Activated T-cell treated with anti-CD3 and anti-CD28 coated beads for 48 hours (primary cell): Measurements from ENCODE around the gene VSTM2L.

Source experiments
- DNase-seq: peaks from one replicate; pipeline ENCODE4 v3.0.0-alpha.2; 2020; ENCODE audit warnings: low read depth

Gene VSTM2L

DNA sequence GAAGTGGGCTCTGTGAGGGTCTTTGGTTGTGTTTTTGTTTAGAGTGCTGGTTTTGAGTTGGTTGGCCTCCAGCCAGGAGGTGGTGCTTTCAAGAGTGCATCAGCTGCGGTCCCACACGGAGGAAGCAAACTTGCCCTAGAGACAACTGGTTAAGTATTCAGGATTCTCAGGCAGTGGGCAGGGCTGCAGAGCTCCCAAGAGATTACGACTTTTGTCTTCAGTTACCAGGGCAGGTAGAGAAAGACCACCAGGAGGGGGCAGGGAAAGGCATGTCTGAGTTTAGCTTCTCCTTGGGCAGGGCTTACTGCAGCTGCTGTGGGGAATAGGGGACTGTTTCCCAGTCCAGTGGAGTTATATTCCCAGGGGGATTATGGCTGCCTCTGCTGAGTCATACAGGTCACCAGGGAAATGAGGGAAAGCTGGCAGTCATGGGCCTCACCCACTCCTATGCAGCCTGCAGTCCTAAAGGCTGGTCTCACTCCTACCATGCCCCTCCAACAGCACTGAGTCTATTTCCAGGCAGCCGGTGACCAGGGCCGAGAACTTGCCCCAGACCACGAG is 66.0 kb downstream of the VSTM2L start:
- no peak for DNase-seq

GRCh38 chr20:37969949-37970855 is 67.3 kb downstream of the VSTM2L start:
- DNase-seq: no peak

DNA sequence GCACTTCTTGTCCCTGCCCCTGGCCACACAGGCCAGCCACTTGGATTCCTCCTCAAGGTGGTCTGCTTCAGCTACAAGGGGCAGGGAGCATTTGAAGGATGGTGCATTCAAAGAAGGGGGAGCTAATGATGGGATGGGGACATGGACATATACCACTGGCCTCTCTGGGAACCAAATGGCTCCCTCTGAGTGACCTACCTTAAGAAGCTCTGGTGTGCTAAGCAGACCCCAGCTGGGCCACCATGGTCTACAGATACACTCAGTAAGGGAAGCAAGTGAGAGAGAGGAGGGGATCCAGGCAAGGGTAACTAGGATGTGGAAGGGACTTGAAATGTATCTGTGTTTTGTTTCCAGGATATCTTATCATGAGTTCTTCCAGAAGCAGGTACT is 67.9 kb downstream of the VSTM2L start:
- DNase-seq: no peak

DNA sequence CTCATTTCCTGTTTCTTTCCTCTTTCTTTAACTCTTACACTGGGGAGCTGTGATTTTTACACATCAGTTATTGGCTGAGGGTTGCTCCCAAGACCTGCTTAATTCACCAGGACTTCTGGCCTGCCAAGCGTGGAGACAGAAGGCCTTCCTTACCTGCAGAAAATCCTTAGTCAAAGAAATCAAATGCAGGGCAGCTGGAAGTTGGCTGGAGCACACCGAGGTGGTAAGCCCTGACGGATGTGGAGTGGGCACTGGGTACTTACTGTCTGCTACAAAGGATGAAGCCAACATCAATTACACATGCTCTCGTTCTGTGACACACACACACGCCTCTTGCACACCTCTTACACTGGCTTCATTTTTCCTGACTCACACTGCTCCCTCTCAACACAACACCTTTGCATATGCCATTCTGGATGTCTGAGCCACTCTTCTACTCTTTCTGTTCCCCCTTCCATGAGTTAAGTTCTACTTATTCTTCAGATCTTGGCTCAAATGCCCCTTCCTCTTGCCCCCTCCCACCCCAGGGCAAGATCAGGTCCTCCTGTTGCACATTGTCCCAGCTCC is 68.7 kb downstream of the VSTM2L start:
- DNase-seq: no peak

DNA sequence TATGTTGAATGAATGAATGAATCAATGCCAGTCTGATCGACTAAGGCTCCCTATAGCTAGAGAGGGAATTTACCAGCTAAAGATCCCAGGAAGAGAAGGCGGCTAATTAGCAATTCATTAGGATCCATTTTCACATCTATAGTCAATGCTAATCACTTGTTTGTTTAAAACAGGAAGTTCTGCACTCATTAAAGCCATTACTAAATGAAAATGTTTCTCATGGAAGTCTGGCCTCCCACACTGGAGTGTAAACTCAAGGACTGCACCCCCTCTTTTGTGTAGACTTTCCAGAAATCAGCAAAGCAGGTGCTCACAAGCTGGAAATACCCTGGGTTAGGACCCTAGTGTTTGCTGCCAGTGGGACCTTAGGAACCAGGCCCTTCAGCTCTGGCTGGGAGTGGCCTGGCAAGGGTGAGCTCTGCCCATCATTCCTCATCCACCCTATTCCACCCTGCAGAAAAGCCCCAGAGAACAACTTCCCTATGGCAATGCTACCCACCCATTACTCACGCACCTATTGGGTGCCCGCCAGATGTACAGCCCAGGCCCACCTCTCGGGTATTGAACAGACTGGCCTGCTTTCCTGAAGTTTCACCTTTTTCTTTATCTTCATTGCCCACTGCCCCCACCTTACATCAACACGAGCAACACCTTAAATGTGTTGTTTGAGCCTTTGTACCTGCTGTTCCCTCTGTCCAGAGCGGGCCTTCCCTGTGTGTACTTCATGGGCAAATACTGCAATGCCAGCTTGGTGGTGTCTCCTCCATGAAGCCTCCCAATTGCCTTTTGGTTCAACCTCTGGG is 69.5 kb downstream of the VSTM2L start:
- no peak for DNase-seq

DNA sequence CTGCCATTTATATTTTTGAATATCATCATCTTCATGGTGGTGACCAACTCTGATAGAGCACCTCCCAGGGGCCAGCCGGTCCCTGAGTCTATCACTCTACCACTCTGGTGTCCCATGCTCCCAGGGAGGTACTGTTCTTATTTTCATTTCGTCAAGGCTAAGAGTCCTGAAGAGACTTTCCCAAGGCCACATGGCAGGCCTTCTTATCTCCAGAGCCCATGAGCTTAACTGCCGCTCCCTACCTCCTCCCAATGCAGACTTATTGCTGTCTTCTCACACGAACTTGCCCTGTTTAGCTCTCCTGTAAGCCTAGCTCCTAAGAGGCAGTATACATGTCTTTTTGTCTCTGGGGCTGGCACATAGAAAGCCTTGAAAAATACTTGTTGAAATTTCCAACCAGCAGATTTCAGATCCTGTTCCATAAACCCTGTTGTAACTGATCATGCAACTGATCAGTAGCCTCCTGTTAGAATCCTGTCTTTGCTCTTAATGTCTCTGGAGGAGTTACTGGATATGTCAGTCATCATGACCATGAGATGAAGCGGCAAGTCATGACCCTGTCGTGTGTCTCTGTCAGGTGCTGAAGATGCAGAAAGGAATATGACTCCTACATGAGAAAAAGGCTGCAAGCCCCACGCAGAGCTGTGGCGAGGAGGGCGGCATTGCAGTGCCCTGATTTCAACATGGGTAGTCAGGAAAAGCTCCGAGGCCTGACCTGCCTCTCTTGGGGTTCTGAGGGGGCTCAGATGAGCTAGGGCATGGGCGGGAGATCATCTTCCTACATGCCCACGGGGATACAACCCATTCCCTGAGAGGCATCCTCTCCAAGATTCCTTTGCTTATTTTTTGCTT is 70.4 kb downstream of the VSTM2L start:
- no peak for DNase-seq

- no peak for DNase-seq
These were observed 74.0 kb downstream of the VSTM2L start for GRCh38 chr20:37976887-37977286.

DNA sequence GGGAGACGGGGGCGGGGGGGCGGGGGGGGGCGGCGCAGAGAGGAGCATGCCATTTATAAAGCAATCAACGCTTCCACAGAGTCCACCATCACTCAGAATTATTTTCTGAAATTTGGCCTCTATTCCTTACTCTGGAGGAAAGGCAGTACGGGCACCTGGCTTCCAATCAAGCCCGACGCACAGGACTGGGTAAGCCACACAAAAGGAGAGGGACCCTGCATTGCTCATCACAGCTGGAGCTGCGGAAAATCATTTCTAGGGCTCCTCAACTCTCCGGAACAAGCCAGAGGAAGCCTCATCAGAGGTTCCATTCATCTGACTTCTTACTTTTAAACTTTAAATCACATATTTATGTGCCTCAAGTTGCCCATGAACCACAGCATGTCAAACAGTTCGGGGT is 74.4 kb downstream of the VSTM2L start:
- no peak for DNase-seq

- DNase-seq: no peak
These were observed 74.9 kb downstream of the VSTM2L start for GRCh38 chr20:37977786-37978185.

DNA sequence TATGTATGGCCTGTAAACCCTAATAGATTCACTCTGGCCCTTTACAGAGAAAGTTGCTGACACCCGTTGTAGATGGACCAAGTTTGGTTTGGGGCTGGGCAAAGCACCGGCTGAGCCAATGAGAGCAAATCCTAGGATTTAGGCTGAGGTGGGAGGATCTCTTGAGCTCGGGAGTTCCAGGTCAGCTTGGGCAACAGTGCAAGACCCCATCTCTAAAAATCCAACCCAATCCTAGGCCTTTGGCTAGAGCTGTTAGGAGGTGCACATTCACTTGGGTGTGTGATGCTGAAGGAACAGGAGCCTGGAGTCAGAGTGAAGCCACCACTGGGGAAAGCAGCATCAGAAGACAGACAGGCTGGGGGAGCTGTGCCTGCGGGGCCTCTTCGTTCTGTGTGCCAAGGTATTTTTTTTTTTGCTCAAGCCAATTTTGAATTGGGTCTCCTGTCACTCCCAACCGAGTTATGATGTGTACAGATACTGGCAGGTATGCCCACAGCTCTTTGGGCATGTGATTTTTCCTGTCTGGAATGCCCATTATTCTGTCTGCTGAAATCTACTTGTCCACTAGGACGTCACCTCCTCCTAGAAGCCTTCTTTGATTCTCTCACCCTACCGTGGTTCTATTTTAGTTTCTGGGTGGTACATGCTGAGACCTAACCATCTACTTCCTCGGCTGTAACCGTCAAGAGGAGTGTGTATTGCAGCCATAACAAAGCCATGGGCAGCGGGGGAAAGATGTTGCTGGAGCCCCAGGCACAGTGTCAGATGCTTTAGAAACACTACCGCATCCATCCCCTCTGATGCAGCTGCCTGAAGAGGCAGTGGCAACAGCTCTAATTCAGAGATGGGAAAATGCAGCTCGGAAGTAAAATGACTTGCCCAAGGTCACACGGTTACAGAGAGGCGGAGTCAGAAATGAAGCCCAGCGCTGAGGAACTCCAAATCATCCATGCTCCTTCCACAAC is 76.4 kb downstream of the VSTM2L start:
- no peak for DNase-seq

- DNase-seq: no peak
These were observed 77.5 kb downstream of the VSTM2L start for GRCh38 chr20:37980383-37980782.

GRCh38 chr20:37980876-37981275 is 77.9 kb downstream of the VSTM2L start:
- no peak for DNase-seq

DNA sequence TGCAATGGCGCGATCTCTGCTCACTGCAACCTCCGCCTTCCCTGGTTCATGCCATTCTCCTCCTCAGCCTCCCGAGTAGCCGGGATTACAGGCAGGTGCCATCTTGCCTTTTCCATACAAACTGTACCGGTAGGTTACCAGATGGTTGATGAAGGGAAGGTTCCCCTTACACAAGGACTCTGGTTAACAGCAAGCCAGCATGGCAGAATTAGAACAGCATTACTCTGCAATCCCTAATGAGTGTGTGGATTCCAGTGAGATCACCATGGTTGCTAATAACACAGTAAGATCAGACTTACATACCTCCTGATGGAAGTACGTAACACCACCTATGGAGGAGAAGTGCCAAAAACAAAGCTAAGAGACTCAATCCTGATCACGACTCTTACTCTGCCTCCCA is 78.6 kb downstream of the VSTM2L start:
- DNase-seq: no peak

DNA sequence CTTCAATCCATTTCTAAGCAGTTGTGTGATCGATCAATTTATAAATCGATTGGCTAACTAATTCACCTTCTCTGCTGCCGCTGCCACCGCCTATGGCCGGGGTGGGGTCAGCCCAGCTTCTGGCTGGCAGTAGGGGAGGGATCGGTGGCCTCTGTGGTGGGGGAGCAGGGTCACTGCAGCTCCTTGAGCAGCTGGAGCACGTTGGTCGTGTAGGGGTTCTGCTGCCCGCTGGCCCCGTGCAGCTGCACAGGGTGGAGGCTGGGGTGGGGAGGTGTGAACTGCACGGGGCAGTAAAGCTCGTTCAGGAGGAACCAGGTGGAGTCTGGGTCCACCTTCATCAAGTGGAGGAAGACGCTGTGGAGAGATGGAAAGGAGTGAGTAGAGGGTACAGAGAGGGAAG is 80.4 kb downstream of the VSTM2L start:
- no peak for DNase-seq

DNA sequence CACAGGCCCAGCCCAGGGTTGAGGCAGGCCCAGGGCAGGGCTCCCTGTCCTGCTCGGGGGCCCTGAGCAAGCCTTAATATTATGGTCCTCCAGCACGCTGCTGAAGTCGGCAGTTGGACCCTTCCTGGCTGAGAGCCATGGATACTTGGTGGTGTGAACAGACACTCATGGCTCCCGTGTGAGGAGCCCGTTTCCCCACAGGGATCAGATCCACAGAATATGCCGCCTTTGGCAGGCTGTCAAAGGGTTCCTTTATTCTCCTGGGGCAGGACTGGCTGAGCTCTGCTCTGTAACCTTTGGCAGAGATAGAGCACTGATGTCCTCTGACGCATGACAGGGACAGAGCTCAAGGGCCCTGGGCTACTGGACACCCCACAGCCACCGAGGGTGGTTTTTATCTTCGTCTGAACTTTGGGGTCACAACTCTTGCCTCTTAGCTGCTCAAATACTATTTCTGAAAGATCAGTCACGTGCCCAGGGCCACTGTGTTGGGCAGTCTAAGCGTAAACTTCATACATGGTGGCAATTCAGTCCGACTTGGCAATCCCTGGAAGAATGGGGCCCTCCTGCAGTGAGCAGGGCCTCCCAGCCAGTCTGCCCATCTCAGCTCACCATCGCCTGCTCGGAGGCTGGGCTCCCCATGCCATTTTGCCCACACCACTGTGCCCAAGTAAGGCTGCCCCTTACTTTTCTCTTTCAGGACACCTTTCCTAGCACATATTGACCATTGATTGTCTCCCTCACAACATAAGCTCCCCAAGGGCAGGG is 81.3 kb downstream of the VSTM2L start:
- no peak for DNase-seq

GRCh38 chr20:37986044-37986858 is 83.3 kb downstream of the VSTM2L start:
- no peak for DNase-seq

DNA sequence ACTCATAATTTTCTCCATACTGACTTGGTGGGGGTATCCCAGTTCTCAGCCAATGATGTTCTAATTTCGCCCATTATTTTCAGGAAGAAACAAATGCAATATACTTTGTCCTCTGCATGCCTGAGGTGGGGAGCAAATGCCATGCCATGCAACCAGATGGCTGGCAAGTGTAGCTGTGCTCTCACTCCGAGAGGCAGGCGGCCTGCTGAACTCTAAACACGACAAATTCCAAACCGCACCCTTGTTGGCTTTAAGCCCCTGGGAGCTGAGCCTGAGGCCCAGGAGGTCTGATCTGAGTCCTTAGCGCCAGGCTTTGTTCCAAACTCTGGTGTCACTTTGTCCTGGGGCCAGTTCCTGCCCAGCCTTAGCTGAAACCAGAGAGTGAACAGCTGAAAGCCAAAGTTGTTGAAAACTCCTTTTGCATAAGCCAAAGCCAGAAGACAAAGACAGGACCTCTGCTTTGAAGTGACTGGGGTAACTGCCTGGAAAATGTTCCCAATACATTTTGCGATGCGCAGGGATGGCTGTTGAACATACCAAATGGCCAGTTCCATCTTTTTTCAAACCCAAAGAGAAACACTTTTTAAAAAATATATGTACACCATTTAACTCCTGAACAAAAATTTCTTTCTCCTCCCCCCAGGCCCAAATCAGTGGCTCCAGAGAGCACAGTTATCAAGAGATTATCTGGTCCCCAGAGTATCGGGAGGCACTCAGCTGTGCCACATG is 84.1 kb downstream of the VSTM2L start:
- no peak for DNase-seq
